ENCODE measurements around the gene SMIM32. TPM values are rescaled to one million over a fixed set of nuclear protein-coding genes. Genes with fewer than 3 reads are reported as not detected.
A peak's percentile ranks its signal among the peaks of the same experiment; 100 is the strongest.

Gene SMIM32
- total RNA-seq, 1 experiment from 2014 or later = 0.42 TPM

DNA sequence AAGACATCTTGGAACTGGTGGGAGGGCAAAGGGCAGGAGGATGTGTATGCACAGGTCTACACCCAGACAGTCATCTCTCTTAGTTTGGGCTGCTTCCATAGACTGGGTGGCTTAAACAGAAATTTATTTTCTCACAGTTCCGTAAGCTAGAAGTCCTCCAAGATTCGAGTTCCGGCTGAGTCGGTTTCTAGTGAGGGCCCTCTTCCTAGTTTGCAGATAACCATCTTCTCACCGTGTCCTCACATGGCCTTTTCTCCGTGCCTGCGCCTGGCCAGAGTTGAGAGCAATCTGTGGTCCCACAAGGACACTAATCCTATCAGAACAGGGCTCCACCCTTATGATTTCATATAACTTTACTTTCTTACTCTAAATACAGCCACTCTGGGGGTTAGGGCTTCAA lies 4.1 kb downstream of the SMIM32 start:
- H3K4me1 Mint-ChIP-seq (ENCODE audit: low read depth, unreplicated experiment) = peaks cover 40% of the 10 kb centered on the region
- peaks cover 29% of the 10 kb centered on the region for H3K27me3 Mint-ChIP-seq (ENCODE audit: unreplicated experiment)
- intact Hi-C loops (cut with micrococcal nuclease; ENCODE audit: unreplicated experiment) = no loop called here
- no peak for DNase-seq
- H3K36me3 Mint-ChIP-seq (ENCODE audit: insufficient read depth, unreplicated experiment) = peaks cover 28% of the 10 kb centered on the region
- CTCF ChIA-PET = no interaction called here
- no peak overlapping the region for H3K27ac Mint-ChIP-seq (ENCODE audit: unreplicated experiment)
- no peak overlapping the region for H3K4me3 Mint-ChIP-seq (ENCODE audit: low read depth, unreplicated experiment)
- no TSS peak for BruUV-seq (replicated peaks)
- TF ChIP-seq, protein P1, sequence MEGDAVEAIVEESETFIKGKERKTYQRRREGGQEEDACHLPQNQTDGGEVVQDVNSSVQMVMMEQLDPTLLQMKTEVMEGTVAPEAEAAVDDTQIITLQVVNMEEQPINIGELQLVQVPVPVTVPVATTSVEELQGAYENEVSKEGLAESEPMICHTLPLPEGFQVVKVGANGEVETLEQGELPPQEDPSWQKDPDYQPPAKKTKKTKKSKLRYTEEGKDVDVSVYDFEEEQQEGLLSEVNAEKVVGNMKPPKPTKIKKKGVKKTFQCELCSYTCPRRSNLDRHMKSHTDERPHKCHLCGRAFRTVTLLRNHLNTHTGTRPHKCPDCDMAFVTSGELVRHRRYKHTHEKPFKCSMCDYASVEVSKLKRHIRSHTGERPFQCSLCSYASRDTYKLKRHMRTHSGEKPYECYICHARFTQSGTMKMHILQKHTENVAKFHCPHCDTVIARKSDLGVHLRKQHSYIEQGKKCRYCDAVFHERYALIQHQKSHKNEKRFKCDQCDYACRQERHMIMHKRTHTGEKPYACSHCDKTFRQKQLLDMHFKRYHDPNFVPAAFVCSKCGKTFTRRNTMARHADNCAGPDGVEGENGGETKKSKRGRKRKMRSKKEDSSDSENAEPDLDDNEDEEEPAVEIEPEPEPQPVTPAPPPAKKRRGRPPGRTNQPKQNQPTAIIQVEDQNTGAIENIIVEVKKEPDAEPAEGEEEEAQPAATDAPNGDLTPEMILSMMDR (IDR thresholded peaks at IDR 0.05; ENCODE audit: unreplicated experiment) = no peak
- peaks cover 2% of the 10 kb centered on the region for H3K9me3 Mint-ChIP-seq (ENCODE audit: low read depth, unreplicated experiment)

DNA sequence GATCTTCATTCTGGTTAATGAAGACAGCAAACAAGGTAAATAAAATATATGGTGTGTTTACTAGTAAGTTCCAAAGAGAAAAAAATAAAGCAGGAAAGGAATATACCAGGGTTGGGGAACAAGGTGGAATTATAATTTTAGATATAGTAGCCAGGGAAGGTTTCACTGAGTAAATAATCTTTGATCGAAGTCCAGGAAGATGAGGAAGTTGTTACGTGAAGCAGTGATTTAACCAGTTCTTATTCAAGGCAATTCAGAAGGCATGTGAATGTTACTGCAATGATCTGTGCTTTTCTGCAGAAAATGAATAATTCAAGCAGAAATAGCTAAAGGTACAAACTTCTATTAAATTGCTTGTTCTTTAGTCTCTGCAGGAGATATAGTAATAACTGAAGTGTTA lies 6.2 kb downstream of the SMIM32 start:
- Mint-ChIP-seq H3K4me3 (ENCODE audit: low read depth, unreplicated experiment) (peak overlapping the region; percentile 1), H3K4me1 (ENCODE audit: low read depth, unreplicated experiment) (peaks cover 37% of the 10 kb centered on the region), H3K27ac (ENCODE audit: unreplicated experiment) (peak overlapping the region; percentile 19), H3K36me3 (ENCODE audit: insufficient read depth, unreplicated experiment) (peaks cover 15% of the 10 kb centered on the region), H3K27me3 (ENCODE audit: unreplicated experiment) (peaks cover 9% of the 10 kb centered on the region), H3K9me3 (ENCODE audit: low read depth, unreplicated experiment) (peaks cover 2% of the 10 kb centered on the region)
- TF ChIP-seq, protein P1 (IDR thresholded peaks at IDR 0.05; ENCODE audit: unreplicated experiment) = no peak
- no peak for DNase-seq
- no TSS peak for BruUV-seq (replicated peaks)
- intact Hi-C loops (cut with micrococcal nuclease; ENCODE audit: unreplicated experiment) = no loop called here
- CTCF ChIA-PET = interaction anchor here (0.6 kb wide), 1 partner anchor 1267 kb away, joined by 3 read pairs; no protein-coding TSS in a partner anchor

DNA sequence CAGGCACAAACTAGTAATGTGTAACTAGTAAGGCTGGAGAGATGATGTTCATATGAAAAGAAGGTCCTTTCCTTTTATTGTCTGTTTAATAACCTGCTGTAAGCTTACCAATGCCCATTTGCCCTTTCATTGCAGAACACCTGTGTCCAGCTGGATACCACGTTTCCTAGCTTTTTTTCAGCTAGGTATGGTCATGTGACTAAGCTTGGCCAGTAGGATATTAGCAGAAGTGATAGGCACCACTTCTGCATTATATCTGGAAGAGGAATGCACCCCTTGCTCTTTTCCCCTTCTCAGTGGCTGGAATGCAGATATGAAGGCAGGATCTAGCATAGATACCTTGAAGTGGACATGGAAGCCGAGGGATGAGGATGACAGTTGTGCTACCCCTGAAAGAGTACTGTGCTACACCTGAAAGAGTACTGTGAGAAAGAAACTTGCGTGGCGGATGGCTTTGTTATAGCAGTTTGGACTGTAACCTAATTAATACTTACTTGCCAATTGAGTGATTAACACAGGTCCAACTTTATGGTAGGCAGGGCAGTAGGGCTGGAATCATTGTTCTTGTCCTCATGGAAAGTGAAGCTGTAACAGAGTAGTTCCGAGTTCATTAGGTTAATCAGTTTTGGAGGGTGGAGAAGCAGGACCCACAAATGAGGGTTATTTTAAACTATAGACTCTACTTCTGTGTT lies 6.8 kb downstream of the SMIM32 start:
- peaks cover 2% of the 10 kb centered on the region for H3K27me3 Mint-ChIP-seq (ENCODE audit: unreplicated experiment)

DNA sequence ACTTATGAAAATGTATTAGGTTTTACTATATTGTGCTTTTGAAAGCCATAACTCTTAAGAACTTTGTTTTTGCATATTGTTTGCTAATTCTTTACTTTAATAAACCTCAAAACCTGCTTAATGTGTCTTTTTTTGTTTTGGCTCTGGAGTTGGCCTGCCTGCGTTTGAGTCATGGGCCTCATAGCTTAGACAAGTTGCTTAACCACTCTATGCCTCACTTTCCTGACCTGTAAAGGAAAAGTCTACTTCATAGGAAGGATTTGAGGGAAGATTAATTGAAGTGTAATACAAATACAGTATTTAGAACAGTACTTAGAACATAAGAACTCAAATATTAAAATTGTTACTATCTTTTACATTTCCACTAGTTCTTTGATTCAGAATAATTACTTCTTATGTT lies 10.3 kb downstream of the SMIM32 start:
- DNase-seq = no peak
- CTCF ChIA-PET = no interaction called here
- peaks cover 22% of the 10 kb centered on the region for H3K36me3 Mint-ChIP-seq (ENCODE audit: insufficient read depth, unreplicated experiment)
- H3K27me3 Mint-ChIP-seq (ENCODE audit: unreplicated experiment) = no peaks in the 10 kb centered on the region
- H3K9me3 Mint-ChIP-seq (ENCODE audit: low read depth, unreplicated experiment) = peaks cover under 1% of the 10 kb centered on the region
- intact Hi-C loops (cut with micrococcal nuclease; ENCODE audit: unreplicated experiment) = no loop called here
- no peak overlapping the region for H3K4me3 Mint-ChIP-seq (ENCODE audit: low read depth, unreplicated experiment)
- no TSS peak for BruUV-seq (replicated peaks)
- H3K27ac Mint-ChIP-seq (ENCODE audit: unreplicated experiment) = no peak overlapping the region
- TF ChIP-seq, protein P1 (IDR thresholded peaks at IDR 0.05; ENCODE audit: unreplicated experiment) = no peak
- H3K4me1 Mint-ChIP-seq (ENCODE audit: low read depth, unreplicated experiment) = peaks cover 26% of the 10 kb centered on the region

More for the DNA sequence above, 6.8 kb downstream of the SMIM32 start:
- H3K4me3 Mint-ChIP-seq (ENCODE audit: low read depth, unreplicated experiment) = peak overlapping the region; percentile 1
- intact Hi-C loops (cut with micrococcal nuclease; ENCODE audit: unreplicated experiment) = no loop called here
- H3K4me1 Mint-ChIP-seq (ENCODE audit: low read depth, unreplicated experiment) = peaks cover 30% of the 10 kb centered on the region
- DNase-seq = no peak
- CTCF ChIA-PET = no interaction called here
- TF ChIP-seq, protein P1 (IDR thresholded peaks at IDR 0.05; ENCODE audit: unreplicated experiment) = no peak
- no TSS peak for BruUV-seq (replicated peaks)
- H3K36me3 Mint-ChIP-seq (ENCODE audit: insufficient read depth, unreplicated experiment) = peaks cover 10% of the 10 kb centered on the region
- peak overlapping the region; percentile 19 for H3K27ac Mint-ChIP-seq (ENCODE audit: unreplicated experiment)
- H3K9me3 Mint-ChIP-seq (ENCODE audit: low read depth, unreplicated experiment) = peaks cover 2% of the 10 kb centered on the region
